HG03025 (cell line): ENCODE measurements around the gene NRXN2.

Experiments
- ATAC-seq: cut with Tn5 transposase; IDR thresholded peaks from one replicate; pipeline ENCODE4 v1.9.1; 2021; ENCODE audit warnings: mild to moderate bottlenecking, moderate library complexity; ENCODE audit not compliant: unreplicated experiment, low FRiP score

Gene NRXN2

GRCh38 chr11:64560139-64560771, 162.7 kb downstream of the NRXN2 start:
- no peak for ATAC-seq

GRCh38 chr11:64559351-64560138, 163.5 kb downstream of the NRXN2 start:
- no peak for ATAC-seq

GRCh38 chr11:64558869-64559268, 164.1 kb downstream of the NRXN2 start:
- no peak for ATAC-seq

- no peak for ATAC-seq
Measured at GRCh38 chr11:64558065-64558745, 164.8 kb downstream of the NRXN2 start.

- ATAC-seq: no peak
Measured at GRCh38 chr11:64556721-64557250, 166.2 kb downstream of the NRXN2 start.
